Stimulated activated effector memory CD8-positive, alpha-beta T cell treated with anti-CD3 and anti-CD28 coated beads, Interleukin-12 subunit alpha, Interleukin-12 subunit beta, amount 100 ng/mL, for 72 hours (primary cell): ENCODE results near the gene TCN2.
"Not testable (repeated sequence)": the region's sequence is repeated elsewhere in the genome, so short reads cannot be mapped to it uniquely, and the experiment has no call there.

ENCODE experiments used
- ATAC-seq: fragments of 150-1000 bp; cut with Tn5 transposase; 2 replicates; pipeline ENCODE4 v1.10.0; 2021
- DNase-seq, 2 donors: peaks; one replicate each; pipeline ENCODE4 v3.0.0; 2021 to 2022; ENCODE audit warnings: low spot score in 2 of 2
- H3K27ac Mint-ChIP-seq: one replicate; pipeline ENCODE4 v1.8.0; 2022; ENCODE audit warnings: mild to moderate bottlenecking, mixed read lengths
- H3K36me3 Mint-ChIP-seq: one replicate; pipeline ENCODE4 v1.8.0; 2022; ENCODE audit warnings: mild to moderate bottlenecking, mixed read lengths
- H3K4me1 Mint-ChIP-seq: one replicate; pipeline ENCODE4 v1.8.0; 2022; ENCODE audit warnings: mixed read lengths
- H3K4me3 Mint-ChIP-seq: one replicate; pipeline ENCODE4 v1.8.0; 2022; ENCODE audit warnings: mild to moderate bottlenecking, mixed read lengths
- H3K9me3 Mint-ChIP-seq: one replicate; pipeline ENCODE4 v1.8.0; 2022; ENCODE audit warnings: mixed read lengths

TCN2 gene

DNA sequence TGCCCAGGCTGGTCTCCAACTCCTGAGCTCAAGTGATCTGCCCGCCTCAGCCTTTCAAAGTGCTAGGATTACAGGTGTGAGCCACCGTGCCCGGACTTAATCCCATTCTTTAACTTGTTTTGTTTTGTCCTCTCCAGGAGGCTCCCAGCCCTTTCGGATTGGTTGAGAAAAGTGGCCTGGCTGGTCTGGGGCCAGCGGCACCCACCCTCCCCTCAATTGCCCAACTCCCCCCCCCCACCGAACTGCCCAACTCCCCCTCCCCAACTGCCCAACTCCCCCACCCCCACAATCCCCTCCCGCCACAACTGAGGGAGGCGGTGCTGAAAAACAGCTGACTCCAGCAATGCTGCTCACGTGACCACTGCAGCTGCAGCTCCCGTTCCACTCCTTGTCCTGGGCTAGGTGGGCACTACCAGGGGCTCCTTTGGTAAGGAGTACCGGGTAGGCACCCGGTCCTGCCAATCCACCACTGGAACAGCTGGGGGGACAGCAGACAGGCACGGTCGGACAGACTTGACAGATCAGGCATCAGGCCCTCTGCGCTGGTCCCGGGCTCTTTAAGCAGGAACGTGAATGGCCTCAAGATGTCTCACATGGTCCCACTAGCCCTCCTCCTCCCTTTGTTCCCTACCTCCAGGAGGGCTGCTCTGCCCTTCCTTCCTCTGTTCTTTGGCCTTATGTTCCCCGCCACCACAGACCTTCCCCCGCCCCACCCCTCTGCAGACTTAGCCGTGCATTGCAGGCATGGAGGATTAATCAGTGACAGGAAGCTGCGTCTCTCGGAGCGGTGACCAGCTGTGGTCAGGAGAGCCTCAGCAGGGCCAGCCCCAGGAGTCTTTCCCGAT is at the start of gene TCN2:
Gene TCN2 (plus strand): TSS at position 720 of the 845 bp plus-strand sequence. CDS start 158 bp downstream, outside the sequence.
- H3K4me1 Mint-ChIP-seq: peaks cover 27% of the 10 kb centered on the region
- peak within 1 kb of the TSS; percentile 81 for H3K27ac Mint-ChIP-seq
- ATAC-seq: peak; percentile 83

DNA sequence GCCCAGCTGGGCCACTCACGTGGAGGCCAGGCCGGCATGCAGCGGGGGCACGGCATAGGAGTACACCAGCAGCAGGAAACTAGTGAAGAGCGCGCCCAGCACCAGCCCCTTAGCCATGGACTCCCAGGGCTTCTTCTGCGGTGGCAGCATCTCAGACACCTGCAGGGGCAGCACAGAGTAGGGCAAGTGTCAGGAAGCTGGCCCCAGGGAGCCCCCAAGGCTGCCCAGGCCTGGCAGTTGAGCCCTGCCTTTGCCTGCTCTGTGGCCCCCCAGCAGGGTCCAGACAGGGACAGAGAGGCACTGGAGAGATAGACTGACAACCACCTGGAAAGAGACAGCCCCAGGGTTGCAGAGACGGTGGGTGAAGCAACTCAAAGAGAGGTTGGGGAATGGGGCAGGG is 49.7 kb upstream of the TCN2 start:
- Mint-ChIP-seq H3K36me3 (no peaks in the 10 kb centered on the region), H3K27ac (no peak overlapping the region), H3K4me3 (no peak overlapping the region), H3K4me1 (no peaks in the 10 kb centered on the region), H3K9me3 (no peaks in the 10 kb centered on the region)
- ATAC-seq (no peak), DNase-seq (no peak)

More for the DNA sequence above, at the start of gene TCN2:
- no peaks in the 10 kb centered on the region for H3K9me3 Mint-ChIP-seq
- DNase-seq: peak; percentile 17 to 55
- H3K4me3 Mint-ChIP-seq: peak within 1 kb of the TSS; percentile 76
- H3K36me3 Mint-ChIP-seq: peaks cover 11% of the 10 kb centered on the region

DNA sequence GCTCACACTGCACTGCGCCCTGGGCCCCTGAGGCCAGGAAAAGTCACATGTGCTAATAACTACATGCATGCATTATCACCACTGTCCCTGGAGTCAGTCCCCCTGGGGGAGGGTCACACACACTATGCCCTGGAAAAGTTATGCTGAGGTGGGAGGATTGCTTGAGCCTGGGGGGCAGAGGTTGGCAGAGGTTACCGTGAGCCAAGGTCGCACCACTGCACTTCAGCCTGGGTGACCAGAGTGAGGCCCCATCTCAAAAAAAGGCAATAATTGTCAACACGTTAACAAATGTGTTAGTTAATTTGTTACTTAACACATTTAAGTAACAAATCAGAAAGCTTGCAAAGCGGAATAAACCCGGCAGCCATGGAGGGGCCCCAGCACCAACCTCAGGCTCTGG is 47.1 kb upstream of the TCN2 start:
- no peak for DNase-seq
- no peak for ATAC-seq
- no peaks in the 10 kb centered on the region for H3K36me3 Mint-ChIP-seq
- H3K4me3 Mint-ChIP-seq: no peak overlapping the region
- no peaks in the 10 kb centered on the region for H3K9me3 Mint-ChIP-seq
- no peak overlapping the region for H3K27ac Mint-ChIP-seq
- no peaks in the 10 kb centered on the region for H3K4me1 Mint-ChIP-seq

DNA sequence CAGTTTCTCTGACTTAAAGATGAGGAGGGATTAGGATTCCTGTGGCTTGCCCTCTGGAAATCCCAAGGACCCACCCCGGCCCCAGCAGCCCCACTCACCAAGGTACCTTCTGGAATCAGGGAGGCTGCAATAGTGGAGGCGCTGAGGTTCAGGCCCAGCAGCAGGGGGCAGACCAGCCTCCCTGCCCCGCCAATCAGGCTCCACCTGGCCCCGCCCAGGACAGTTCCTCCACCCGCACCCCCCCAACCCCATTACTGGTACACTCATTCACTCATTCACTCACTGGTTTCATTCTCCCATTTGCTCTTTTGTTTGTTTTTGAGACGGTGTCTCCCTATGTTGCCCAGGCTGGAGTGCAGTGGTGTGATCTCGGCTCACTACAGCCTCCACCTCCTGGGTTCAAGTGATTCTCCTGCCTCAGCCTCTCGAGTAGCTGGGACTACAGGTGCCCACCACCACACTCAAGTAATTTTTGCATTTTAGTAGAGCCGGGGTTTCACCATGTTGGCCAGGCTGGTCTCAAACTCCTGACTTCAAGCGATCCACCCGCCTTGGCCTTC is 46.3 kb upstream of the TCN2 start:
- not testable (repeated sequence) for H3K9me3 Mint-ChIP-seq, H3K27ac Mint-ChIP-seq, DNase-seq, H3K4me1 Mint-ChIP-seq, H3K36me3 Mint-ChIP-seq, H3K4me3 Mint-ChIP-seq
- ATAC-seq: peak; percentile 58

DNA sequence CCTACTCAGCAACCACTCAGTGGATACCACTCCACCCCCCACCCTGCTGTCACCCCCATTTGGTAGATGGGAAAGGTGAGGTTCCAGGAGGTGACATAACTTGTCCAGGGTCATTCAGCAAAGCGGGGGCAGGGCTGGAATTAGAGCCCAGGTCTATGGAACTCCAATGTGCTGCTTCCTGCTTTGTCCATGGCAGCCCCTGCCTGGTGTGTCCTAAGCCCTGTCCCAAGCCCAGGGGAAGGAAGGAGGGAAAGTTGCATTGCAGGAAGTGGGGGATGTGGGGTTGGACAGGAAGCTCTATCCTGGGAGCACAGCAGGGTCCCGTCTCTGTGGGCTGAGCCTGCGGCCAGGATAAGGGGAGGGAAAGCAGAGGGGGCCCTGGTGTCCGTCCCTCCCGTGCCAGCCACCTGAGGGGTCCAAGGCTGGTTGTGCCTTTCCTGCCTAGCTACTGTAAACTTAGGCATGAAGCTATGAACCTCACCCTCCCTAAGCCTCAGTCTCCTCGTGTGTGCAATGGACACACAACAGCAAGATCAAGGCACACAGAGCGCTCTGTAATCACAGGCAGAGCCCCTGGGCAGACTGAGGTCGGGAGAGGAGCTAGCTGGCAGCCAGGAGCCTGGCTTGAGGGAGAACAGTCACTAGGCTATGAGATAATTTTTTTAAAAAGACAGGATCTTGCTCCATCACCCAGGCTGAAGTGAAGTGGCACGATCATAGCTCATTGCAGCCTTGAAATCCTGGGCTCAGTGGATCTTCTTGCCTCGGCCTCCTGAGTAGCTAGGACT is 45.4 kb upstream of the TCN2 start:
- Mint-ChIP-seq H3K4me3 (no peak overlapping the region), H3K27ac (no peak overlapping the region), H3K4me1 (no peaks in the 10 kb centered on the region), H3K36me3 (no peaks in the 10 kb centered on the region), H3K9me3 (no peaks in the 10 kb centered on the region)
- DNase-seq (no peak), ATAC-seq (no peak)

DNA sequence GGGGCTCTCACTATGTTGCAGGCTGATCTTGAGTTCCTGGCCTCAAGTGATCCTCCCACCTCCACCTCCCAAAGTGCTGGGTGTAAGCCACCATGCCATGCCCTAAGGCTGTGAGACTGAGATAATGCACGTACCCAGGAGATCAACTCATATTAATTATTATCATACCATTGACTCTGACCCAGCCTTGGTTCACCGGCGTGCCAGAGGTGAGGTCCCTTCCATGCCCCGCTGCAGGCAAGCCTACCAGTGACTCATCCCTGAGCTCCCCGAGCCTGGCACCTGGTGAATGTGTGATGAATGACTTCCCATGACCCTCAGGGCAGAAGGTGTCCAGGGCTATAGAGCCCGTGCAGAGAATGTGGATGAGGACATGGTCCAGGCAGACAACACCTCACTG is 44.6 kb upstream of the TCN2 start:
- DNase-seq: no peak
- Mint-ChIP-seq H3K4me3 (no peak overlapping the region), H3K36me3 (no peaks in the 10 kb centered on the region), H3K27ac (no peak overlapping the region), H3K4me1 (no peaks in the 10 kb centered on the region), H3K9me3 (no peaks in the 10 kb centered on the region)
- no peak for ATAC-seq

DNA sequence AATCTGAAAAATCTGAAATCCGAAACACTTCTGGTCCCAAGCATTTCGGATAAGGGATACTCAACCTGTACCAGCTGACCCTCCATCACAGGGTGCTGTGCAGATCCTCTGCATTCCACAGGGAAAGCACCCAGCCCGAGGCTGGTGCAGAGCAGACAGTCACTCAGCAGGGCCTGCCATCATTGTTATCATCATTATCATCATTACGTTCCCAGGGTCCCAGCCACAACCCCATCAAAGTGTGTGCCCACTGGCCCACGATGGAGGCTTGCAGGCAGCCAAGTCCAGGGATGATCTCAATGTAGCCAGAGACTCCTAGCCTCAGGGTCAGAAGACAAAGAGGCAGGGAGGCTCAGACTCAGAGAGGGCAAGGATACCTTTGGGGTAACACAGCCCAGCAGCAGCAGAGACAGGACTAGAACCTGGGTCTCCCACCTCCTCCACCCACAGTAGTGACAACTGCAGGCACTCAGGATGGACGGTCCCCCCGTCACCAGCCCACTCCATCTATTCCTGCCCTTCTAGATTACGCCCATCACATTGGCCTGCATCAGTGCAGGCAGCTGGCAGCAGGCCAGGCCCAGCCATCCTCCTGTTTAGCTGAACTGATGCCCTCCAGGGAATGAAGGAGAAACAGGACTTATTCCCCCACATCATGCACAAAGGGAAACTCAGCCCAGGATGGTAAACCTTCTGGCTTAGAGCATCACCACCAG is 42.8 kb upstream of the TCN2 start:
- no peaks in the 10 kb centered on the region for H3K9me3 Mint-ChIP-seq
- no peaks in the 10 kb centered on the region for H3K36me3 Mint-ChIP-seq
- DNase-seq (no peak), ATAC-seq (no peak)
- no peaks in the 10 kb centered on the region for H3K4me1 Mint-ChIP-seq
- H3K27ac Mint-ChIP-seq: no peak overlapping the region
- no peak overlapping the region for H3K4me3 Mint-ChIP-seq

DNA sequence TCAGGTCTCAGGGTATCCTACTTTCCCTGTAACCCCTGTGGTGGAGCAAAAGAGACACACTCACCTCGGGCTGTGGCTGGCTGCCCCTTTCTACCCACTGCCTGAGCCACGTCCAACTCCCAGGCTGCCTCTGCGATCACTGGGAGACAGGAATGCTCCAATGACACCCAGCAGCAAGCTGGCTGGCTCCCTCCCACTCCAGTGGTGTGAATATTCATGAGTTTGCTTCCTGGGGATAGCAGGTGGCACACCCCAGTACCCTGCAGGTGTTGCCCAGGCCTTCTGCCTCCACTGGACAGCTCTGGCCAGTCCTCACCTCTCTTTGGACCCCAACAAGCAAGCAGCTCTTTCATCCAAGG is 42.2 kb upstream of the TCN2 start:
- Mint-ChIP-seq H3K36me3 (no peaks in the 10 kb centered on the region), H3K9me3 (no peaks in the 10 kb centered on the region), H3K4me3 (no peak overlapping the region), H3K27ac (no peak overlapping the region), H3K4me1 (no peaks in the 10 kb centered on the region)
- ATAC-seq: no peak
- DNase-seq: no peak

DNA sequence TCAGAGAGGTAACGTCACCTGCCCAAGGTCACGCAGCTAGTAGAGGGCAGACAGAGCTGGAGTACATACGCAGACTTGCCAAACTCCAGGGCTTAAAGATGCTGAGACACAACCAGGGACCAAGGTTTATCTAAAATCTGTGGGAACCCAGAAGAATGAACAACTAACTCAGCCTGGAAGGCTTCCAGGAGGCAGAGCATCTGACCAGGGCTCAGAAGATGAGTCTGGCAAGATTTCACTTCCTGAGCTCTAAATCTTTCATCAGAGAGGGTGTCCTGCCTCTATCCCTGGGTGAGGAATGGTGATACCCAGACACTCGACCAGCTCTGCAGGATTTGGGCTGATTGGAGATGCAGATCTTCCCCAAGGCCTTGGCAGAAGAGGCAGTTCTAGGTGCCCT is 41.6 kb upstream of the TCN2 start:
- Mint-ChIP-seq H3K9me3 (no peaks in the 10 kb centered on the region), H3K4me3 (no peak overlapping the region), H3K36me3 (no peaks in the 10 kb centered on the region), H3K27ac (no peak overlapping the region), H3K4me1 (no peaks in the 10 kb centered on the region)
- DNase-seq: no peak
- no peak for ATAC-seq

DNA sequence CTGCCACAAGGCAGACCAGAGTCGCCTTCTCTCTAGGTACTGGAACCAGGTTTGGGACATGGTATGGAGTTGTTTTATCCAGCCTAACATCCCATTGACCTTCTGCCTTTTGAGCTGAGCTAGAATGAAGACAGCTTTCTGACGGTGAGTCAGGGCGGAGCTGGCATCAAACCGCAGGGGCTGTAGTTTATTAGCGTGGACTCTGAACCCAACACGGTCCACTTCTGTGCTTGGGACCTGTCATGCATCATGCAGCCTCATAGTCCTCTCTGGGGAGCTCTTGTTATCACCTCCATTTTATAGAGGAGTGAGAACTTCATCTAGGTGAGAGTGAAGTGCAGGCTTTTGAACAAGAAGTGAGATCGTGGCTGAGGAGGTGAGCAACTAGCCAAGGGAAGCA is 40.8 kb upstream of the TCN2 start:
- no peaks in the 10 kb centered on the region for H3K4me1 Mint-ChIP-seq
- H3K4me3 Mint-ChIP-seq: no peak overlapping the region
- no peaks in the 10 kb centered on the region for H3K36me3 Mint-ChIP-seq
- no peak overlapping the region for H3K27ac Mint-ChIP-seq
- no peaks in the 10 kb centered on the region for H3K9me3 Mint-ChIP-seq
- ATAC-seq: no peak
- no peak for DNase-seq

DNA sequence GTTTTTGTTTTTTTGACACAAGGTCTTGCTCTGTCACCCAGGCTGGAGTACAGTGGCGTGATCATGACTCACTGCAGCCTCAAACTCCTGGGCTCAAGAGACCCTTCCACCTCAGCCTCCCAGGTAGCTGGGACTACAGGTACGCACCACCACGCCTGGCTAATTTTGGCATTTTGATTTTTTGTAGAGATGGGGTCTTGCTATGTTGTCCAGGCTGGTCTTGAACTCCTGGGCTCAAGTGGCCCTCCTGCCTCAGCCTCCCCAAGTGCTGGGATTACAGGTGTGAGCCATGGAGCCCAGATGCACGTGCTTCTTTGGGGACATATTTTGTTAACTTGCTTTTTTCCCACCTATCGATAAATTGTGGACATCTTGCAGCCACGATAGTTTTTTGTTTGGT is 39.7 kb upstream of the TCN2 start:
- H3K4me3 Mint-ChIP-seq, H3K9me3 Mint-ChIP-seq, DNase-seq, H3K36me3 Mint-ChIP-seq, H3K4me1 Mint-ChIP-seq, ATAC-seq, H3K27ac Mint-ChIP-seq: not testable (repeated sequence)

DNA sequence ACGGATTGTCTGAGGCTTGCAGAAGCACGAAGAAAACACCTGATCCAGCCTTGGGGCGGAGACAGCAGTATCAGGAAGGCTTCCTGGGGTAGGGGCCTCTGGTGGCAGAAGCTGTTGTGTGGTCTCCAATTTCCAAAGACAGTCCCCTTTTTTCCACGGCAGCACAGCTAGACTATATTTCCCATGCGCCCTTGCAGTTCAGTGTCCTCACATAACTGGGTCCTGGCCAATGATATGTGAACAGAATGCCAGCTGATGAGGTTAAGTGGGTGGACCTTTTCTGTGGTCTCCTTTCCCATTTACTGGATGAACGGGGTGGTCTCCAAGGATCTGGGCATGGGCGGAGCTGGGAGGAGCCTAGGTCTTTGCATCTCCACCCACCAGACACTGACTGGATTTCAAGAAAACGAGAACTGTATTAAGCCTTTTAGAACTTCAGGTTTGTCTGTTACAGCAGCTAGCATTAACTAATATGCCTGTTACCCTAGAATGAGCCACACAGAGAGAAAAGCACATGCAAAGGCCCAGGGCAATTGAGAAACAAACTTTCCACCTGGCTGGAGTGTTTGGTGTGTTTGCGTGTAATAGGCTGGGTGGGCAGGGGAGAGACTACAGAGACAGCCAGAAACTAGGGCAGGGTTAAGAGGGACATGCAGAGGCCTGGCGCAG is 38.7 kb upstream of the TCN2 start:
- DNase-seq (no peak), ATAC-seq (no peak)
- H3K9me3 Mint-ChIP-seq: no peaks in the 10 kb centered on the region
- H3K27ac Mint-ChIP-seq: no peak overlapping the region
- H3K36me3 Mint-ChIP-seq: no peaks in the 10 kb centered on the region
- H3K4me3 Mint-ChIP-seq: no peak overlapping the region
- H3K4me1 Mint-ChIP-seq: no peaks in the 10 kb centered on the region

DNA sequence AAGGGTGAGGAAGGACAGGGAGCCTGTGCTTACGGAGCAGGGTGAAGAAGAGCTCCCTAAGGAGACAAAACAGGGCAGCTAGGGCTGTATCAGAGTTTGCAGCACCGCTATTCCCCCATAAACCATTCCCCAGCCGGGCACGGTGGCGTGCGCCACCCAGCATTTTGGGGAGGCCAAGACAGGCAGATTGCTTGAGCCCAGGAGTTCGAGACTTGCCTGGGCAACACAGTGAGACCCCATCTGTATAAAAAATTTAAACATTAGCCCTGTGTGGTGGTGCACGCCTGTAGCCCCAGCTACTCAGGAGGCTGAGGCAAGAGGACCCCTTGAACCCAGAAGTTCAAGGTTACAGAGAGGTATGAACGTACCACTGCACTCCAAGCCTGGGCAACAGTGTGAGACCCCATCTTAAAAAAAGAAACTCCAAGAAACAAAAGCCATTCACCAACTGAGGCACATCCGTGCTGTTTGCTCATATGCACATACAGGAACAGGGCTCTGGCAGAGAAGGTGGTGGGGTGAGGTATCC is 37.2 kb upstream of the TCN2 start:
- Mint-ChIP-seq H3K4me3 (no peak overlapping the region), H3K27ac (no peak overlapping the region), H3K4me1 (no peaks in the 10 kb centered on the region), H3K36me3 (no peaks in the 10 kb centered on the region), H3K9me3 (no peaks in the 10 kb centered on the region)
- DNase-seq (no peak), ATAC-seq (no peak)

DNA sequence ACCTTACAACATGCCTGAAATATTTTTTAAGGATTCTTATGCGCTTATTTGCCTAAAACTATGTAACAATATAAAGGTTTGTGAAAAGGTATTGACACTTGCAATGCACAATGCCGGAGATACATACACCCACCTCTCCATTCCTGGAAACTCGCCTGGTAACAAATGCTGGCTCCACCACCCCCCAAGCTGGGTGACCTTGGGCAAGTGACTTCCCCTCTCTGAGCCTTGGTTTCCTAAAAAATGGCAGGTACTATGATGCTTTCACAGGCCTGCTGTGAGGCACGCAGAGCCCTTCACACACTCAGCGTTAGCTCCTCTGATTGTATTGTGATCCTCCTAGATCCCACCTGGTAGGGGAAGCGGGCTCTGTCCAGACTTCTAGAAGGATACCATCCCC is 34.8 kb upstream of the TCN2 start:
- ATAC-seq: no peak
- no peak overlapping the region for H3K27ac Mint-ChIP-seq

More for the DNA sequence above, 34.8 kb upstream of the TCN2 start:
- Mint-ChIP-seq H3K4me1 (peaks cover 9% of the 10 kb centered on the region), H3K36me3 (peaks cover 20% of the 10 kb centered on the region), H3K9me3 (no peaks in the 10 kb centered on the region), H3K4me3 (no peak overlapping the region)
- DNase-seq: no peak
